ENCODE results near the gene SGO2. TPM values are rescaled to one million over a fixed set of nuclear protein-coding genes. Genes with fewer than 3 reads are reported as not detected.
A peak's percentile ranks its signal among the peaks of the same experiment; 100 is the strongest.

Gene SGO2
- total and polyA plus RNA-seq, 2 of the 13 experiments (the other 11 are each of a cell fraction or from before 2014, with no cell fraction given): 5.1 to 16.2 TPM

- TF ChIP-seq ZBED4 (CRISPR knock-in tag; IDR thresholded peaks at IDR 0.05; ENCODE audit: borderline replicate concordance) (peak; percentile 94), ZBTB1 (CRISPR knock-in tag; IDR thresholded peaks at IDR 0.05; ENCODE audit: borderline replicate concordance) (no peak), ZNF34 (CRISPR knock-in tag; IDR thresholded peaks at IDR 0.05; ENCODE audit: borderline replicate concordance) (0 out of 2 replicates have a peak, but pooled peaks have one; percentile 32), BORCS8-MEF2B (CRISPR knock-in tag; IDR thresholded peaks at IDR 0.05) (peak; percentile 79), MTA3 (CRISPR knock-in tag; IDR thresholded peaks at IDR 0.05) (no peak), SIN3A (IDR thresholded peaks at IDR 0.05; ENCODE audit: borderline replicate concordance, low read depth, low read length) (peak; percentile 95; the same call in 1 of the 2 replicates), HNRNPK (IDR thresholded peaks at IDR 0.05; ENCODE audit: low read depth, low read length, poor library complexity, severe bottlenecking) (peak; percentile 88), ZBTB10 (CRISPR knock-in tag; IDR thresholded peaks at IDR 0.05; ENCODE audit: borderline replicate concordance) (peak; percentile 42; the same call in 1 of the 2 replicates), ZNF816 (CRISPR knock-in tag; IDR thresholded peaks at IDR 0.05; ENCODE audit: borderline replicate concordance) (peak; percentile 92; the same call in 1 of the 2 replicates), CHD4 (IDR thresholded peaks at IDR 0.05; ENCODE audit: borderline replicate concordance, low read length) (0 out of 2 replicates have a peak, but pooled peaks have one; percentile 31), SMARCC2 (IDR thresholded peaks at IDR 0.05) (no peak), KMT2B (CRISPR knock-in tag; IDR thresholded peaks at IDR 0.05) (peak; percentile 62; the same call in 1 of the 2 replicates), PITX1 (CRISPR knock-in tag; IDR thresholded peaks at IDR 0.05) (peak; percentile 16; the same call in 1 of the 2 replicates), NFRKB (IDR thresholded peaks at IDR 0.05) (no peak), ZBTB14 (CRISPR knock-in tag; IDR thresholded peaks at IDR 0.05) (peak; percentile 64), DR1 (CRISPR knock-in tag; IDR thresholded peaks at IDR 0.05) (no peak; the same call in 1 of the 2 replicates), ZSCAN31 (CRISPR knock-in tag; IDR thresholded peaks at IDR 0.05; ENCODE audit: low read depth) (peak; percentile 96), ZNF567 (CRISPR knock-in tag; IDR thresholded peaks at IDR 0.05; ENCODE audit: borderline replicate concordance) (peak; percentile 96), RXRA (CRISPR knock-in tag; IDR thresholded peaks at IDR 0.05) (peak; percentile 52; the same call in 1 of the 2 replicates)
These were observed 16.2 kb upstream of the SGO2 start, which contains the start of gene KCTD18 (continued) for GRCh38 chr2:200509612-200510433.

Data from HepG2 (cell line).